ENCODE data around the gene CYTH1. TPM values are rescaled to one million over a fixed set of nuclear protein-coding genes. Genes with fewer than 3 reads are reported as not detected.

The CYTH1 gene
- total RNA-seq, 1 donor from 2014 or later, result 28.9 TPM

DNA sequence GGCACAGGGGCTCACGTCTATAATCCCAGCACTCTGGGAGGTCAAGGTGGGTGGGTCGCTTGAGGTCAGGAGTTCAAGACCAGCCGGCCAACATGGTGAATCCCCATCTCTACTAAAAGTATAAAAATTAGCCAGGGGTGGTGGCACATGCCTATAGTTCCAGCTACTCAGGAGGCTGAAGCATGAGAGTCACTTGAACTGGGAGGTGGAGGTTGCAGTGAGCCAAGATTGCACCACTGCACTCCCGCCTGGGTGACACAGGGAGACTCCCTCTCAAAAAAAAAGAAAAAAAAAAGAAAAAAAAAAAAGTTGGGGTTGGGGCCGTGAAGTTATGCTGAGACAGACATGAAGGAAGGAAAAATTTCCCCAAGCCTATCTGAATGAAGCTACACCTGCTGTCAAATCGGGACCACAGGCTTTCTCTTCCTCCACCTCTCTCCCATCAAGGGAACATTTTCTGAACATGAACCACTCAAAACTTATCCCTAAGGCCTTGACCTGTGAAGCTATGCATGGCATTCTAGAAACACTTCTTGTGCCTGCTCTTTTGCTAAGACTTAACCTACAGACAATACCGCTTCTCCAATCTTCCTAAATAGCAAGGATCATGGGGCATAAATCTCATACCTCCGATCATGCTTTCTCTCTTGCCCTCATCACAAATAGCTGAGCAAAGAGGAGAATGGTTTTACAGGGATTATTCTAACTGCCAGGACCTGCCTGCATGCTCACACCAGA lies 88.6 kb downstream of the CYTH1 start:
- intact Hi-C loops (cut with micrococcal nuclease), result no loop called here
- peaks cover 22% of the 10 kb centered on the region for H3K4me1 ChIP-seq
- no peaks in the 10 kb centered on the region for H3K9me3 ChIP-seq (replicated peaks)
- no peak for DNase-seq
- H3K4me3 ChIP-seq, result no peak overlapping the region
- H3K36me3 ChIP-seq, result peaks cover 87% of the 10 kb centered on the region
- TF ChIP-seq CTCF (IDR thresholded peaks at IDR 0.05; ENCODE audit: borderline replicate concordance), result no peak
- no peak overlapping the region for H3K27ac ChIP-seq (replicated peaks)
- H3K27me3 ChIP-seq (ENCODE audit: low read depth), result no peaks in the 10 kb centered on the region

DNA sequence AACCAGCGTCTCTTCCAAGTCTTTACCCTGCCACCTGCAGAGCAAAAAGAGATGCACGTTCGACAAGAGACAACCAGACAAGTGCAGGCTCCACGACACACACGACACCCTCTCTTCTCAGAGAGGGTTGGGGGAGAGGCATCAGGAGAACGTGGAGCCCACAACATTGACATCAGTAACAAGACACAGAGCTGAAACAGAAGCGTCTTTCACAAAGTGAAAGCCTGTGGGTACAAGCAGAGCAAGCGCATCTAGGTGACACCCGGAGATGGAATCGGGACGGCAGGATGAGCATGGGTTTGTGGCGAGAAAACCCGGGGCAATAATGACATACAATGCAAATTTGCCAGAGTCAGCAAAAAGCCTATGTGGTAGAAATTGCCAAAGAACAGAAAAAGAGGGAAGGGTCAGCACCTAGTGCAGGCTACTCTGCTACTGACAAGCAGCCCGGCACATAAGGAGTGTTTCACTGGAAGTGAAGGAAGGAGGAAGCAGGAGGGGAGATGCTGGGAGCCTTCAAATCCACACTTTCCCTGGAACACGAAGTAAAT lies 89.5 kb downstream of the CYTH1 start:
- H3K36me3 ChIP-seq, result peaks cover 87% of the 10 kb centered on the region
- intact Hi-C loops (cut with micrococcal nuclease), result no loop called here

GRCh38 chr17:78689029-78689428 lies 93.0 kb downstream of the CYTH1 start:
- Histone ChIP-seq H3K27ac (replicated peaks) (no peak overlapping the region), H3K36me3 (peaks cover 79% of the 10 kb centered on the region)
- intact Hi-C loops (cut with micrococcal nuclease), result no loop called here

More for the DNA sequence above, 89.5 kb downstream of the CYTH1 start:
- no peaks in the 10 kb centered on the region for H3K27me3 ChIP-seq (ENCODE audit: low read depth)
- H3K4me1 ChIP-seq, result peaks cover 19% of the 10 kb centered on the region
- no peak overlapping the region for H3K27ac ChIP-seq (replicated peaks)
- DNase-seq, result no peak
- no peak for TF ChIP-seq CTCF (IDR thresholded peaks at IDR 0.05; ENCODE audit: borderline replicate concordance)
- H3K4me3 ChIP-seq, result no peak overlapping the region
- no peaks in the 10 kb centered on the region for H3K9me3 ChIP-seq (replicated peaks)

DNA sequence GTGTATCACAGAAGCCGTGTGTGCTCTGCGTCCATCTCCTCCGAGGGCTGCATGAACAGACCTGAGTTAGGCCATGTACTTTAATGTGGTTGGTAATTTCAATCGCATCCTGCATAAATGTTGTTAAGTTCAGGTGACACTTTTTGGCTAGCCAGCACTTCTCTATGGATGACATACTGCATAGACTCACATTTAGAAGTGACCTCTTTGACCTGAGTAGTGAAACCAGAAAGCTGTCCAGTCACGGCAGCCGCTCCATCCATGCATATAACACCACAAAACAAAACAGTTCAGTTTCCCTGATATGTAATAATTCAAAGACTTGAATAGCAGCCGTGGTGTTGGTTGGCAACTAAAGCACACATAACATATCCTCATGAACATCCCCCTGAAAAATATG lies 94.1 kb downstream of the CYTH1 start:
- intact Hi-C loops (cut with micrococcal nuclease), result no loop called here

More at GRCh38 chr17:78689029-78689428, 93.0 kb downstream of the CYTH1 start:
- no peak overlapping the region for H3K4me3 ChIP-seq
- peak; percentile 15 for TF ChIP-seq CTCF (IDR thresholded peaks at IDR 0.05; ENCODE audit: borderline replicate concordance)
- H3K4me1 ChIP-seq, result peaks cover 3% of the 10 kb centered on the region
- no peaks in the 10 kb centered on the region for H3K27me3 ChIP-seq (ENCODE audit: low read depth)
- no peak for DNase-seq
- no peaks in the 10 kb centered on the region for H3K9me3 ChIP-seq (replicated peaks)

GRCh38 chr17:78687125-78687524 lies 94.9 kb downstream of the CYTH1 start:
- Histone ChIP-seq H3K9me3 (replicated peaks) (no peaks in the 10 kb centered on the region), H3K27me3 (ENCODE audit: low read depth) (no peaks in the 10 kb centered on the region), H3K27ac (replicated peaks) (no peak overlapping the region), H3K36me3 (peaks cover 66% of the 10 kb centered on the region), H3K4me3 (no peak overlapping the region), H3K4me1 (peaks cover 4% of the 10 kb centered on the region)
- TF ChIP-seq CTCF (IDR thresholded peaks at IDR 0.05; ENCODE audit: borderline replicate concordance), result no peak
- no peak for DNase-seq
- intact Hi-C loops (cut with micrococcal nuclease), result no loop called here

More for the DNA sequence above, 94.1 kb downstream of the CYTH1 start:
- H3K27ac ChIP-seq (replicated peaks), result no peak overlapping the region
- no peak overlapping the region for H3K4me3 ChIP-seq
- no peak for TF ChIP-seq CTCF (IDR thresholded peaks at IDR 0.05; ENCODE audit: borderline replicate concordance)
- H3K9me3 ChIP-seq (replicated peaks), result no peaks in the 10 kb centered on the region
- DNase-seq, result no peak
- H3K4me1 ChIP-seq, result peaks cover 4% of the 10 kb centered on the region
- H3K27me3 ChIP-seq (ENCODE audit: low read depth), result no peaks in the 10 kb centered on the region
- H3K36me3 ChIP-seq, result peaks cover 74% of the 10 kb centered on the region

All from left ventricle myocardium inferior (tissue), 1 donor.